Ovary (tissue), 9 donors: Measurements from ENCODE around the gene SAMD15. TPM values are rescaled to one million over a fixed set of nuclear protein-coding genes. Genes with fewer than 3 reads are reported as not detected.

ENCODE experiments used
- DNase-seq, 5 donors: peaks; one replicate each; pipeline ENCODE4 v3.0.0-alpha.2; 2019 to 2020
- H3K27ac ChIP-seq, 2 donors: fragments of 200-600 bp; one replicate each; pipeline versions ENCODE4 v1.5.1 to v1.8.0; 2019 to 2022
- H3K27me3 ChIP-seq: fragments of 200-600 bp; one replicate; pipeline ENCODE4 v1.8.0; 2022
- H3K36me3 ChIP-seq: fragments of 200-600 bp; sonication (generic); one replicate; pipeline ENCODE4 v1.5.1; 2019
- H3K4me1 ChIP-seq: one replicate; pipeline ENCODE4 v1.8.1; 2013; ENCODE audit warnings: mild to moderate bottlenecking, moderate library complexity; ENCODE audit not compliant: insufficient read depth
- H3K4me3 ChIP-seq: fragments of 200-600 bp; sonication (generic); one replicate; pipeline ENCODE4 v1.5.1; 2017
- H3K9me3 ChIP-seq, 2 donors: fragments of 200-600 bp in 1 of 2; sonication (generic) in 1 of 2; one replicate each; pipeline versions ENCODE4 v1.5.1 to v1.8.1; 2013 to 2019; ENCODE audit warnings: mild to moderate bottlenecking in 1 of 2, moderate library complexity in 1 of 2
- EP300 ChIP-seq: sonication (generic); formaldehyde crosslinking; IDR thresholded peaks from one replicate; pipeline ENCODE4 v1.6.1; 2017; ENCODE audit warnings: antibody characterized with exemption
- POLR2A ChIP-seq: fragments of 450-650 bp; IDR thresholded peaks from one replicate; pipeline ENCODE4 v1.6.1; 2017; ENCODE audit warnings: antibody characterized with exemption, mild to moderate bottlenecking, moderate library complexity
- WGBS, 3 donors: extraction: QIAGEN DNeasy Blood & Tissue Kit in 1 of 3; methylation state at CpG; one replicate each; pipeline versions ENCODE4 v1.1.5 to v1.1.7; 2013 to 2017; 5-methylcytosine and 5-hydroxymethylcytosine counted together
- intact Hi-C, 4 donors: fragments of 100-400 bp; cut with DNase I; formaldehyde crosslinking; loops; one replicate each; pipeline versions ENCODE4 v1.11.0 to v1.15.1; 2022 to 2023
- polyA plus RNA-seq, 2 donors: library from polyadenylated mRNA; stranded (reverse); fragments of 200-250 nt in 1 of 2; fragments of 350-450 nt in 1 of 2; fragmentation: Illumina TruSeq in 1 of 2; extraction: RNeasy Lipid Tissue Mini Kit (QIAGEN cat#74804) in 1 of 2; gene quantifications; one replicate each; pipeline ENCODE4 v1.2.3, GENCODE V29; 2013 to 2014
- total RNA-seq, 7 donors: library from RNA; depleted of rRNA in 2 of 7; stranded (reverse); fragments of >200 nt in 2 of 7; fragmentation: NEBNext Ultra II Directional in 3 of 7; extraction: Animal tissue kit (Norgen Biotek cat#: 25700) in 3 of 7; gene quantifications; one replicate each; pipeline versions ENCODE4 v1.1.0 to v1.2.4, GENCODE V29; 2016 to 2023
- TF ChIP-seq, protein P1 (sequence below), 3 donors: fragments of 450-650 bp in 2 of 3; fragments of 200-600 bp in 1 of 3; IDR thresholded peaks; one replicate each; pipeline versions ENCODE4 v1.5.1 to v1.8.0; 2016 to 2022; ENCODE audit warnings: antibody characterized with exemption in 3 of 3, mild to moderate bottlenecking in 1 of 3
- donor health status: DM: no; HTN: no; CAD: no; lungs with moderate emphysema.
- donor health status: DM: no; HTN: no; CAD: no.
- donor health status: Bipolar disorder and iron deficiency.
- donor health status: DM: yes; HTN: yes; CAD: no.
- donor health status: DM: no; HTN: no; CAD: no.
- donor health status: DM: yes; HTN: yes; CAD: no.

SAMD15 gene
- total and polyA plus RNA-seq, 9 donors, result 0.12 to 3.2 (median 1.4) TPM

DNA sequence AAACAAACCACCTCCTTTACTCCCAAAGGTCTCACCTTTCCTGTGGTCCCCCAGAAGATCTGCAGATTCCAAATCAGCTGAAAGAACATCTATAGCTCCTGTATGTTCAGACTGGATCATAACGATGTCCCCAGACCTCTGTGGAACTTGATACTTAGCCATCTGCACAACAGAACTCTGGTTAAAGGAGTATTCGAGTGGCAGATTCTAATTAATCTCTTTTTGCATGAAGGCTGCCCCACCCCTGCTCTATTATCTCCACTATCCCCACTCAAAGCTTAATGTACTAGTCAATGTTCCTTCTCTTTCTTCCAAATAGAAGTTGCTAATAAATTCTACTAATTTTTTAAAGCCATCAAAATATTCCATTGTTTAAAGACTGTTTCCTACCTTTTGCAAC, 33.5 kb upstream of the SAMD15 start:
- H3K27ac ChIP-seq, result no peak overlapping the region
- 88 to 91% (median 89%) methylated on average over 2 of the region's 2 CpGs for WGBS, 3 donors
- no peak for DNase-seq
- no peaks in the 10 kb centered on the region for H3K4me1 ChIP-seq
- H3K9me3 ChIP-seq, result no peaks in the 10 kb centered on the region
- H3K27me3 ChIP-seq, result no peaks in the 10 kb centered on the region
- TF ChIP-seq, protein P1, sequence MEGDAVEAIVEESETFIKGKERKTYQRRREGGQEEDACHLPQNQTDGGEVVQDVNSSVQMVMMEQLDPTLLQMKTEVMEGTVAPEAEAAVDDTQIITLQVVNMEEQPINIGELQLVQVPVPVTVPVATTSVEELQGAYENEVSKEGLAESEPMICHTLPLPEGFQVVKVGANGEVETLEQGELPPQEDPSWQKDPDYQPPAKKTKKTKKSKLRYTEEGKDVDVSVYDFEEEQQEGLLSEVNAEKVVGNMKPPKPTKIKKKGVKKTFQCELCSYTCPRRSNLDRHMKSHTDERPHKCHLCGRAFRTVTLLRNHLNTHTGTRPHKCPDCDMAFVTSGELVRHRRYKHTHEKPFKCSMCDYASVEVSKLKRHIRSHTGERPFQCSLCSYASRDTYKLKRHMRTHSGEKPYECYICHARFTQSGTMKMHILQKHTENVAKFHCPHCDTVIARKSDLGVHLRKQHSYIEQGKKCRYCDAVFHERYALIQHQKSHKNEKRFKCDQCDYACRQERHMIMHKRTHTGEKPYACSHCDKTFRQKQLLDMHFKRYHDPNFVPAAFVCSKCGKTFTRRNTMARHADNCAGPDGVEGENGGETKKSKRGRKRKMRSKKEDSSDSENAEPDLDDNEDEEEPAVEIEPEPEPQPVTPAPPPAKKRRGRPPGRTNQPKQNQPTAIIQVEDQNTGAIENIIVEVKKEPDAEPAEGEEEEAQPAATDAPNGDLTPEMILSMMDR (IDR thresholded peaks at IDR 0.05), result no peak
- TF ChIP-seq POLR2A, result no peak
- TF ChIP-seq EP300, result no peak
- H3K36me3 ChIP-seq, result no peaks in the 10 kb centered on the region
- H3K4me3 ChIP-seq, result no peak overlapping the region
- intact Hi-C loops, result no loop called here

GRCh38 chr14:77344377-77344996, 32.7 kb upstream of the SAMD15 start:
- Histone ChIP-seq H3K4me3 (no peak overlapping the region), H3K27me3 (no peaks in the 10 kb centered on the region), H3K4me1 (no peaks in the 10 kb centered on the region), H3K36me3 (no peaks in the 10 kb centered on the region), H3K27ac (no peak overlapping the region), H3K9me3 (no peaks in the 10 kb centered on the region)
- no peak for DNase-seq
- intact Hi-C loops, result no loop called here
- 87 to 93% (median 93%) methylated on average over 3 of the region's 3 CpGs for WGBS, 3 donors
- TF ChIP-seq EP300 (no peak), POLR2A (no peak)
- TF ChIP-seq, protein P1 (IDR thresholded peaks at IDR 0.05), result no peak

GRCh38 chr14:77346495-77346894, 30.7 kb upstream of the SAMD15 start:
- DNase-seq, result no peak
- 85 to 96% (median 93%) methylated on average over 2 of the region's 2 CpGs for WGBS, 3 donors
- Histone ChIP-seq H3K4me1 (no peaks in the 10 kb centered on the region), H3K4me3 (no peak overlapping the region), H3K36me3 (no peaks in the 10 kb centered on the region), H3K27me3 (no peaks in the 10 kb centered on the region), H3K27ac (no peak overlapping the region), H3K9me3 (no peaks in the 10 kb centered on the region)
- no peak for TF ChIP-seq POLR2A
- intact Hi-C loops, result no loop called here

DNA sequence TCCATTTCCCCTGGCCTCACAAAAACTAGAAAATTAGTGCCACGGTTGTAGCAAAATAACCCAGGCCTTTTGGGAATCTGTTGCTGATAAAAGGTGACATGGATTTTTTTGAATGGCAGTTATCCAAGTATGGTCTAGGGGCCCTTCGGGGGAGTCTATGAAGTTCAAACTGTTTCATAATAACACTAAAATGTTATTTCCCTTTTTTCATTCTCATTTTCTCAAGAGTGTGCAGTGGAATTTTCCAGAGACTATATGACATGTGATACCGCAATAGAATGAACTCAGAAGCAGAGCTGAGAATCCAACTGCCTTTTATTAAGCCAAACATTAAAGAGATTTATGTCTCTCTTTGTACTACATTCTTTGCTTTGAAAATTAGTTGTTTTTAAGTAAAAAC, 29.4 kb upstream of the SAMD15 start:
- H3K9me3 ChIP-seq, result no peaks in the 10 kb centered on the region
- no peaks in the 10 kb centered on the region for H3K27me3 ChIP-seq
- H3K4me3 ChIP-seq, result no peak overlapping the region
- WGBS, 3 donors, result 46 to 63% (median 58%) methylated on average over 3 of the region's 3 CpGs
- H3K27ac ChIP-seq, result no peak overlapping the region
- H3K36me3 ChIP-seq, result no peaks in the 10 kb centered on the region
- no peak for TF ChIP-seq POLR2A
- TF ChIP-seq EP300, result no peak
- TF ChIP-seq, protein P1 (IDR thresholded peaks at IDR 0.05), result no peak
- intact Hi-C loops, result no loop called here
- no peaks in the 10 kb centered on the region for H3K4me1 ChIP-seq
- DNase-seq, result no peak

- Histone ChIP-seq H3K36me3 (no peaks in the 10 kb centered on the region), H3K27me3 (no peaks in the 10 kb centered on the region), H3K27ac (no peak overlapping the region), H3K4me3 (no peak overlapping the region), H3K4me1 (no peaks in the 10 kb centered on the region), H3K9me3 (no peaks in the 10 kb centered on the region)
- WGBS, 3 donors, result 93 to 95% (median 93%) methylated on average over 5 of the region's 5 CpGs
- no peak for DNase-seq
- intact Hi-C loops, result no loop called here
- TF ChIP-seq, protein P1 (IDR thresholded peaks at IDR 0.05), result no peak
- TF ChIP-seq POLR2A (no peak), EP300 (no peak)
Observed at GRCh38 chr14:77353469-77354141, 23.6 kb upstream of the SAMD15 start.
